HG02981 (cell line): ENCODE data around the gene LAMTOR4.

Source experiments
- ATAC-seq: cut with Tn5 transposase; IDR thresholded peaks from one replicate; pipeline ENCODE4 v1.9.1; 2021; ENCODE audit warnings: mild to moderate bottlenecking, moderate library complexity; ENCODE audit not compliant: unreplicated experiment

The LAMTOR4 gene

DNA sequence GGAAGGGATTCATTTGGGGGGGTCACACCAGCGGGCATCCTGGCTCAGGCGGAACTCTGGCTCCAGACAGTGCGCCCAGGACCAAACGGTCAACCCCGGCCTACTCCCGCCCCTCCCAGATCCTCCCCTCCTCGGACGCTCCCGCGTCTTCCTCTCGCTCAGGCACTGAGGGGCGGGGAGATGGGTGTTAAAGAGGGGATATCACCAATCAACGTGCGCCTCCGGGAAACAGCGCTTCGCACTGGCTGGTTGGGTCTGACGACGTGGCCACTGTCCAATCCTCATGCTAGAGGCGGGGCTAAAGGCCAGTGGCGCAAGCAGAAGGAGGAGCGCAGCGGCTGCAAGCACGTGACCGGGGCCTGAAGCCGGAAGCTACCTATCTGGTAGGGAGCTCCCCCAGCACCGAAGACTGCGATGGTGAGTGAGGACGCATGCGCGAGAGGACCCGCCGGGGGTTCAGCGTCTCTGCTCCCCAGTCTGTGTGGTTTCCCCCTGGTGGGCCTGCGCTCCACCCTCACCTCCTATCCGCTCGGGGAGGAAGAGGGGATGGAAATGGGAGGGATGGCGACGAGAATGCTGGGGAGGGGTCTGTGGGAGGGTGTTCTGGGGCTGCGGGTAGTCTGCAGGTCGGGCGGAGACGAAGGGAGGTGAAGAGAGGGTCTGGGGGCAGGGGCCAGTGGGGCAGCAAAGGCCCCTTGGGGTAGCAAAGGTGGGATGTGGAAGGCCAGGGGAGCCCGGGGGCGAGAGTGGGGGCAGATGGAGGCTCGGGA, at the start of gene LAMTOR4:
LAMTOR4 (plus strand) TSS at position 360 of the 770 bp plus-strand sequence; CDS start at position 415, 55 bp downstream.
- ATAC-seq, result peak; percentile 99

DNA sequence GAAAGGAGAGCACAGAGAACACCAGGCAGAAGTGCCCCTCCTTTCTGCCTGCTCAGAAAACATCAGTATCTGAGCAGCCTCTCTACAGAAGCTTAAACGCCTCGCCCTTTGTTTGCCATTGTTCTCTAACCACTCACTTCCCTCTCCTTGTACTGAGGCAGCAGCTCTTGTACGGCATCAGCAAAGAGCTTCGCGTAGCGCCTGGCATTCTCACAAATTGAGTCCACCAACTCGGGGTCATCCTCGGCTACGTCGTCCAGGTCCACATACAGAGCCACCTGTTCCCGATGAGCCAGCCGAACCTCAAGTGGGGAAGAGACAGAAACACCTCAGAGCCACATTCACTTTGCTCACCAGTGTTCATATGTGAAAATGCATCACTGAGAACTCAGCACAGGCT, 49.3 kb upstream of the LAMTOR4 start:
- ATAC-seq, result no peak

DNA sequence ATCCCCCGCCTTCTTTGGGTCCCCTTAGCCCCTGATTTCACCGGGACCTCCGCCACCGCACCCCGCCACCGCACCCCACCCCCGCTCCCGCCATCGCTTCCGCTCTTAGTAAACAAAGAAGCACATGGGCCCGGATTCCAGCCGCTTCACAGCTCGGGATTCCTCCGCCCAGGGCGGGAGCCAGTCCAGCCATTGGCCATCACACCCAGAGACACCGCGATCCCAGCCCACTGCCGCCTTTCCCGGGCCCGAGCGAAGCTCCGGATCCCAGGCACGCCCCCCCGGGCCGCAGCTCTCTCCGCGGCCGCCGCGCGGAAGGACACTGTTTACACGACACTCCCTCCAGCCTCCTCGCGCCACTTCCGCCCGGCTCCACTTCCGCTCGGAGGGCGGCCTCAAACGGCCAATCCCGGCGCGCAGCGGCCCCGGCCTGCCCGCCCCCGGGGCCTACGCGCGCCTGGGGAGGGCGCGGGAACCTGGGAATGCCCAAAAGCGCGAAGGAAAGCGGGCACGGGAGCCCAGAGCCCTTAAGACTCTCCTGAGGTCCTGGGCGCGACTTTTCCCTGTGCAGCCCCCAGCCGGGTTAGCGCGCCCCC, 48.2 kb upstream of the LAMTOR4 start:
- ATAC-seq, result peak; percentile 57

DNA sequence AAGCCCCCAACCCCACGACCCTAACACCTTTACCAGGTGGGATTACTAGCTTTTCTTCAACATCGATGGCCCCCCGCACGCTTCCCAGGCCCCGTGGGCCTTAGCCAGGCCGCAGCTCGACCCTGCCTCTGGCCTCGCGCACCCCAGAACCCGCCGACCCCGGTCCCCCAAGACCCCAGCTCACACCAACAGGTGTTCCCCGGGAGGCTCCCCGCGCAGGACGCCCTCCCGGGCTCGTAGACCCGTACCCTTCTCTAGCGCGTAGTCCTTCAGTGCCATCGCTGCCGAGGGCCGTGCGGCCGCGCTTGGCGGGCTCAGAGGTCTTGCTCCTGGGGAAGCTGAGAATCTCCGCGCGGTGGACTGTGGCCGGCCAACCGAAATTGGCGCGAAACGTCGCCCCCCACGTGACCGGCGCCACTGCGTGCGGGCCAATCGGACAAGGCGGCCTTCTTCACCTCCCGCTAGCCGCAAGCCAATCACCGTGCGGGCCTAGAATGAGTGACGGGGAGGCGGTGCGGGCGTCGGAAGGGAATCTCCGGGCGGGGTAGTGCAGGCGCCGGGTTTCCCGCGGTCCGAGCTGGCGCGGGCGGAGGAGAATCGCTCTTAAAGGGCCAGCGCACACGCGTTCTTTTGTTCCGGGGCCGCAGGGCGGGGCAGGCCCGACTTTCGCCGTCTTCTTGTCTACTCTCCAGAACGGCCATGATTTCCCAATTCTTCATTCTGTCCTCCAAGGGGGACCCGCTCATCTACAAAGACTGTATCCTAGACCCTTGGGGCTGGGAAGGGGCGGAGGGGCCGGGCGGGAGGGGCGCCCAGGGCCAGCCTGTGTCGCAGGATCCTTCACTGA, 47.5 kb upstream of the LAMTOR4 start, which contains the start of the genes AP4M1 and MCM7:
AP4M1 (plus strand) TSS at position 628 of the 847 bp plus-strand sequence; CDS start at position 700, 72 bp downstream.
MCM7 (minus strand) TSS at position 382 of the 847 bp plus-strand sequence; CDS start at position 279, 103 bp downstream.
- ATAC-seq, result peak; percentile 75

DNA sequence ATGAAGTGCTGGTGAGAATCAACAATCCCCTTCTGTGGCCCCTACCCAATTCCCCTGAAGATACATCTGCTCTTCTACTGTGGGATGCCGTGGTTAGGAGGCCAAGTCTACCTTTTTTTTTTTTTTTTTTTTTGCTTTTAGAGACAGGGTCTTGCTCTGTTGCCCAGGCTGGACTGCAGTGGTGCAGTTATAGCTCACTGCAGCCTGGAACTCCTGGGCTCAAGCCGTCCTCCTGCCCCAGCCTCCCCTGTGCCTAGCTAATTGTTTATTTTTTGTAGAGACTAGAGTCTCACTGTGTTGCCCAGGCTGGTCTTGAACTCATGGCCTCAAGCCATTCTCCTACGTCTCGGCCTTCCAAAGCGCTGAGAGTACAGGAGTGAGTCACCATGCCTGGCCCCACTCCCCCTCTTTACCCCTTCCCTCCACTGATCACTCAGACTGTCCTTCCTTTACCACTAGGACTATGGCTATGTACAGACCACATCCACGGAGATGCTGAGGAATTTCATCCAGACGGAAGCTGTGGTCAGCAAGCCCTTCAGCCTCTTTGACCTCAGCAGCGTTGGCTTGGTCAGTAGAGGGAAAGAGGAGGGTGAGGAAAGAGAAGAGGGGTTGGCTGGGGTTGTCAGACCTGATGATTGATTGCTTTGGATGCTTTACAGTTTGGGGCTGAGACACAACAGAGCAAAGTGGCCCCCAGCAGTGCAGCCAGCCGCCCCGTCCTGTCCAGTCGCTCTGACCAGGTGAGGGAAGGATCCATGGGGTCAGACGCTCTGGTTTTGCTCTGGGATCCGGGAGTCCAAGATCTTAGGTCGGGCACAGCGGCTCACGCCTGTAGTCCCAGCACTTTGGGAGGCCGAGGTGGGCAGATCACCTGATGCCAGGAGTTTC, 45.5 kb upstream of the LAMTOR4 start:
- ATAC-seq, result no peak

DNA sequence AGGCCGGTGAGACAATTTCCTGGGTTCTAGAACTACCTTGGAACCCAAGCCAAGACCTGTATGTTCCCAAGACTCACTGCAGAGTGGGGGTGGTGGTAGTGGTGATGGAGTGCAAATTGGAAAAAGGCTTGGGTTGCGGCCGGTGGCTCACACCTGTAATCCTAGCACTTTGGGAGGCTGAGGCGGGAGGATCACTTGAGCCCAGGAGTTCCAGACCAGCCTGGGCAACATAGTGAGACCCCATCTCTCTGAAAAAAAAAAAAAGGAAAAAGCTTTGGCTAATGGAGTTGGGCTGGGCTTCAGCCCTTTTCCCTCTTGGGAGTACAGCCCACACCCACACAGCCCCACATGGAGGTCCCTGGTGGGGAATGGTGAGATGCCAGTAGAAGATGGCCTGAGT, 43.2 kb upstream of the LAMTOR4 start:
- no peak for ATAC-seq

DNA sequence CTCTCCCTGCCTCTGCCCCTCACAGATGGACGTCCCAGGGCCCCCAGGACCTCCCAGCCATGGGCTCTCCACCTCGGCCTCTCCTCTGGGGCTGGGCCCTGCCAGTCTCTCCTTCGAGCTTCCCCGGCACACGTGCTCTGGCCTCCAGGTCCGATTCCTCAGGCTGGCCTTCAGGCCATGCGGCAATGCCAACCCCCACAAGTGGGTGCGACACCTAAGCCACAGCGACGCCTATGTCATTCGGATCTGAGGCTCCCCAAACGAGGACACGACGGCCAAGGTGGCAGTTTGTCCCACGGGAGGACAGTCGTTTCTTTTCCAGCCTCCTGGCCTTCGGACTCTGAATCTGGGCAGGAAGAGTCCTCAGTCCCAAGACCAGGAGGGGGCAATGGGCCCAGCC, 42.1 kb upstream of the LAMTOR4 start:
- ATAC-seq, result no peak

DNA sequence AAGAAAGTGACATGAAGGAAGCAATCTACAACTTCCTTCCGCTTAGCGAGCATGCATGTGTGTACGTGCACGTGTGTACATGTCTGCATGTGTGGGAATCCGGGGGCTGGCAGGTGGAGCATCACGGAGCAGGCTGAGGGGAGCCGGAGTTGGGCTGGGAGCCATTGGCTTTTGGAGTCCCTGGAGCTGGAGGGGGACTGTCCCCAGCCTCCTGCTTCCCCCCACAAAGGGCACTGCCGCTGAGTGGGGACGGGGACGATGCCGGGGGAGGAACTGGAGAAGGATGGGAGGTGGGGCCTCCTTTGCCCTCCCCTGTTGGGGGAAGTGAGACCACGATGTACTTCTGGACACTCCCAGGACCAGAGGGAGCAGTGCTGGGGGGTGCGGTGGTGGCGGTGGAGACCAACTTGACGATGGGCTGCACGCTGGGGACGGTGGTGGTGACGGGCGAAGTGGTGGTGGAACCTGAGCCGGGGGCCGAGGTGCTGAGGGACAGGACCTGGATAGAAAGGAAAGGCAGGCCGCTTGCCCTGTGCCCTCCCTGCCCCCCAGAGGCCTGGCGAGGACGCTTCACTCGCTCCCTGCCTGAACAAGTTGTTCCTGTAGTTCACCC, 41.5 kb upstream of the LAMTOR4 start:
- ATAC-seq, result no peak

DNA sequence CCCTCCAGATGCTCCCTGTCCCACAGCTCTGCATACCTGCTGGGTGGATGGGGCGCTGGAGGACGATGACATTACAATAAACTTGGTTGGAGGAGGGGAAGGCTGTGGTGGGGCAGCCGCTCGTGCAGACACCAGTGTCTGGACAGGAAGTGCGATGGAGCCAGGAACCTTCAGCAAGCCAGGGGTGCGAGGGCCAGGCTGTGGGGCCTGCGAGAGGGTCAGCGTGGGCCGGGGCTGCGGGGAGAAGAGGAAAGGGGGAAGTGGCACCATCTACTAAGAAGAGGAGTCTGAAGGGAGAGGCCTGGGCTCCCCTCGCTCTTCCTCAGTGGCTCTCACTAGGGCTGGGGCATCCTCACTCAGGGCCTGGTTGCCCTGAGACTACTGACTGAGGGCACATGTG, 40.8 kb upstream of the LAMTOR4 start:
- no peak for ATAC-seq

DNA sequence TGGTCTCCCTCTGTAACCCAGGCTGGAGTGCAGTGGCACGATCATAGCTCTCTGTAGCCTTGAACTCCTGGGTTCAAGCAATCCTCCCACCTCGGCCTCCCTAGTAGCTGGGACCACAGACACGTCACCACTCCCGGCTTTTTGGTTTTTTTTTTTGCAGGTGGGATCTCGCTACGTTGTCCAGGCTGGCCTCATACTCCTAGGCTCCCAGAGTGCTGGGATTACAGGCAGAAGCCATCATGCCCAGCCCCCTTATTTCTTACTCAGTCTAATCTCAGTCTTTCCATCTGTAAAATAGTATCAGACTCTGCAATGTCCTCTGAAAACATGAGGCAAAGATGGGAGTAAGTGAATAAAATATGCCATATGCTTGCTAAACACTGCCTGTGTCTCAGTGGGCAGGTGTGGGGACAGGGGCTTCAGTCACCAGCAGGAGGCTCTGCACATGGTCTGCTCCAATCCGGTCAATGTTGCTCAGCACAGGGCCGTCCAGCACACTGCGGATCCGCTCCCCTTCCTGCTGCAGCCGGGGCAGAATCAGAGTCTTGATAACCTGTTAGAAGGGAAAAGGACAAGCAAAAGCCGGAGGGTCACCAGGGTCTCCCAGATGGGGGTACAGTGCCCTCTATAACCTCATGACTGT, 39.1 kb upstream of the LAMTOR4 start:
- ATAC-seq, result no peak

DNA sequence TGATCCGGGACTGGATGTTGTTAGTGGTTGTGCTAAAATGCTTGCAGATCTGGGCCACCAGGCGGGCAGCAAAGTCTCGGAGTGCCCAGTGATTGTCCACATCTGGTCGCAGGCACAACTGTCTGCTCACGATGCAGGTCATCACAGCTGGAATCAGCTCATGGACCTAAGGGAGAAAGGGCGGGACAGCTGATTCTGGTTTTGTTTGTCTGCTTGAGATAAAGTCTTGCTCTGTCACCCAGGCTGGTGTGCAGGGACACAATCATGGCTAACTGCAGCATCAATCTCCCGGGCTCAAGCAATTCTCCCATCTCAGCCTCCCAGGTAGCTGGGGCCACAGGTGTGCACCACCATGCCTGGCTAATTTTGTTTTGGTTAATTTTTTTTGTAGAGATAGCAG, 37.6 kb upstream of the LAMTOR4 start:
- no peak for ATAC-seq

DNA sequence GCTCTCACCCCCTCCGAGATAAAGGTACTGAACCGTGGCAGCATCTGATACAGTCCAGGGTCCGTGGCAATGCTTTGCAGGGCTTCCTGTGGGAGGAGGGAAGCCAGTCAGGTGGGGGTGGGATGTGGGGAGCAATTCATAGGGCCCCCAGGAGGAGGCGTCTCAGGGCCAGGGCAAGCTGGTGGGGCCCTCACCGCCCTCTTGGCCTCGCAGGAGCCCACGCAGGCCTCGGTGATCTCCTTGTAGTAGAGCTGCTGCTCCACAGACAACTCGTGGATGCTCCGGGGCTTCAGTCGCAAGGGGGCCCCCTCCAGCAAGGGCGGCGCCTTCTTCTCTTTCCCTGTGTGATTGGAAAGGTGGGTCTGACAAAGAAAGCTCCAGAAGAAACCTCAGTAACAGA, 36.8 kb upstream of the LAMTOR4 start:
- ATAC-seq, result no peak

DNA sequence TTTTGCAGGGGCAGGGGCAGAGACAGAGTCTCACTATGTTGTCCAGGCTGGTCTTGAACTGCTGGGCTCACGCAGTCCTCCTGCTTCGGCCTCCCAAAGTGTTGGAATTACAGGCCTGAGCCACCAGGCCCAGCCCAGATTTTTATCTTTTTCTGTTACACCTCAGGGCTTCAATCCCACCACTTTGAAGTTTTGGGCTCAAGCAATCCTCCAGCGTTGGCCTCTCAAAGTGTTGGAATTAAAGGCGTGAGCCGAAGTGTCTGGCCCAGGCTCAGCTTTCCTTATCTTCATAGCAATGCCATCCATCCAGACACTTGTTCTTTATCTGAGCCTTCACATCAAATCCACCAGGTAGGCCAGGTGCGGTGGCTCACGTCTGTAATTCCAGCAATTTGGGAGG, 33.7 kb upstream of the LAMTOR4 start:
- no peak for ATAC-seq

DNA sequence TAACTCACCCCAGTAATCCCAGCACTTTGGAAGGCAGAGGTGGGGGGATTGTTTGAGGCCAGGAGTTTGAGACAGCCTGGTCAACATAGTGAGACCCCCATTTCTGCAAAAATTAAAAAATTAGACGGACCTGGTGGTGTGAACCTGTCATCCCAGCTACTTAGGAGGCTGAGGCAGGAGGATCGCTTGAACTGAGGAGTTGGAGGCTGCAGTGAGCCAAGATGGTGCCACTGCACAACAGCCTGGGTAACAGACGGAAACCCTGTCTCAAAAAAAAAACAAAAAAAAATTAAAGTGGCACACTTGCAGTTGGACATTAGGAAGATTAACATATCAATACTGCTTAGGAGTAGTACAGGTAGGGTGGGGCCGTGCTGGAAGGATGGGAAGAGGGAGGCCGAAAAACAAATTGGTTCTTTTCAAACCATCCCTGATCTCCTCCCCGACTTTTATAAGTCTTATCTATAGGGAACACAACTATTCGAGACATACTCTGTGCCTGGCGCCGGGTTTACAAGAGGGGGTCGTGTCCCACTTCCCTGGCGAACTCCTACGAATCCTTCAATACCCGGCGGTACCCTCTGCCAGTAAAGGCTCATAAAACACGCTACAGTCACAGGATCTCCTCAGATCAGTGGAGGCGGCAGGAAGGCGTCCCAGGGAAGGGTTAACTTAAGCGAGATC, 30.2 kb upstream of the LAMTOR4 start:
- no peak for ATAC-seq

DNA sequence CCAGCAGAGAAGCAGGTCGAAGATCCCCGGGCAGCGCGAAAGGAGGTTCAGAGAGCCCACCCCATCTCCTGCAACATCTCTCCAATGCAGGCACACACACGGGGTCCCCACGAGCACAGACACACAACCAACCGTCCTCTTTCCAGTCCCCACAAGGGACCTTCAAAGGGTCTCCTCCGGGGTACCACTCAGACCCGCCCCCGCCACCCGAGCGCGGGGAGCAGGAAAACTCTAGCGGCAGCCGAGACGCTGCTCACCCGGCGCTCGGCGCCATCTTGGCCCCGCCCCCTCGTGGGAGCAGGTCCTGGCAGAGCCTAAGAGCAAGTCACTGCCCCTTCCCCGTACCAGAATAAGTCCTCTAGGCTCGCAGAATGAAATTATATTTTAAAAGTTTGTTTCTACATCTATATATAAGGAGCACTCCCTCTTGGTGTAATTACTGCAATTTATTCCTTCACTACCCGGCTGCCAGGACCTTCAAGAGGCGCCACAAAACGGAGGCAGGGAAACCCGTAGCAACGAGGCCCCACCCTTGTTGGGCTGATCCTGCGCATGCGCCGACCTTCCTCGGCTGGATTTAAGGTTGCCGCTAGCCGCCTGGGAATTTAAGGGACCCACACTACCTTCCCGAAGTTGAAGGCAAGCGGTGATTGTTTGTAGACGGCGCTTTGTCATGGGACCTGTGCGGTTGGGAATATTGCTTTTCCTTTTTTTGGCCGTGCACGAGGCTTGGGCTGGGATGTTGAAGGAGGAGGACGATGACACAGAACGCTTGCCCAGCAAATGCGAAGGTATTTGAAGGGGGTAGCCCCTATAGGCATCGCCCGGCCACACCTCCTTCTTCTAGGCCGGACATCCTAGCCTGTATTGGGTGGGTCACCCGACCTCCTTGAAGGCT, 29.4 kb upstream of the LAMTOR4 start, which contains the start of the genes CNPY4 and TAF6:
CNPY4 (plus strand) TSS at position 563 of the 898 bp plus-strand sequence; CDS start at position 674, 111 bp downstream.
TAF6 (minus strand) TSS at position 287 of the 898 bp plus-strand sequence. CDS start 5,149 bp downstream, outside the sequence.
- ATAC-seq, result peak; percentile 68

DNA sequence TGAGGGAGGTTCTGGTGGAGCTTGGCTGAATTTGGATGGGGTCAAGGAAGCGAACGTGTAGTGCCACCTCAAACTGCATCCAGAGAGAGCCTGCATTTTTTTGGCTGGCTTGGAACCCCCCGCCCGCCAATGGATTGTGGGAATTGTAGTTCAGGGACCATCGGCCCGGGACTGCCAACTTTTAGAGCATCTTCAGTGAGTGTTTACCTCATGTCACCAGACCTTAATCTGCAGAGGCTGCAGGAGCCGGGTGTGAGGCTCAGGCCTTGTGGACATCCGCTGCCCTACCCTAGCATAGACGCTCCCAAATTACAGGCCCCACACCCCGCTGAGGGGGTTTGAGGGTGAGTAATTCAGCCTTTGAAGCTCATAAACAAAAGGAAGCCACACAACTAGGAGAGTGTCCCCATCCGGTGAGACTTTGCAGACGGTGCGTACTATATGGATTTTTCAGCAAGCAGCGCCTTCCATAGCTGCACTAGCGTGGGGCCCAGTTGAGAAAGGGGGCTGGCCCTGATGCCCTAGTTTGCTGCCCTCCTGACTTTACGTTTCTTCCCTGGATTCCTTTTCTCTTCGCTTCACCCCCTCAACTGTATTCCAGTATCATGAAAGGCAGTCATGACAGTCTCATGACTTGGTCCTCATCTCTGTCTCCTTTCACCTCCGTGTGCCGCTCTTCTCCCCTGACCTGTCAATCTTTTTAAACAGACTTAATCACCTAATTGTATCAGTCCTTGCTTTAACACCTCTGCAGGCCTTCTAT, 28.6 kb upstream of the LAMTOR4 start:
- peak; percentile 36 for ATAC-seq

DNA sequence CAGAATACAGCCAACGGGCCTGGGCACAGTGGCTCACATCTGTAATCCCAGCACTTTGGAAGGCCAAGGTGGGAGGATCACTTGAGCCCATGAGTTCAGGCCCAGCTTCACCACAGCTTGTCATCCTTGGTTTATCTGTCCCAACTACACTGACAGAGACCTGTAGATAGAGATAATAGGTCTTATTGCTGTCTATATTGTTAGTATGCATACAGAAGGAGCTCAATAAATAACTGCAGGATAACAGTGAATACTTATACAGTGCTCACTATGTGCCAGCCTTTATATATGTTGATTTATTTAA, 28.0 kb upstream of the LAMTOR4 start:
- ATAC-seq, result no peak
